ENCODE data around the gene CLIC1.

The CLIC1 gene

GRCh38 chr6:31776485-31776988, 40.2 kb upstream of the CLIC1 start:
- no peak for FAIRE-seq

GRCh38 chr6:31775633-31776484, 39.5 kb upstream of the CLIC1 start:
- no peak for TF ChIP-seq POLR2A (IDR thresholded peaks at IDR 0.05; ENCODE audit: low read depth, low read length)
- FAIRE-seq, result no peak
- no peak for DNase-seq (ENCODE audit: insufficient read length, low spot score)

More at GRCh38 chr6:31776485-31776988, 40.2 kb upstream of the CLIC1 start:
- no peak for DNase-seq (ENCODE audit: insufficient read length, low spot score)
- TF ChIP-seq POLR2A (IDR thresholded peaks at IDR 0.05; ENCODE audit: low read depth, low read length), result no peak

GRCh38 chr6:31775184-31775583, 38.9 kb upstream of the CLIC1 start:
- FAIRE-seq (no peak), DNase-seq (ENCODE audit: insufficient read length, low spot score) (no peak)

GRCh38 chr6:31771992-31772358, 35.6 kb upstream of the CLIC1 start:
- no peak for DNase-seq (ENCODE audit: insufficient read length, low spot score)
- TF ChIP-seq POLR2A (IDR thresholded peaks at IDR 0.05; ENCODE audit: low read depth, low read length), result no peak
- no peak for FAIRE-seq

More at GRCh38 chr6:31775184-31775583, 38.9 kb upstream of the CLIC1 start:
- no peak for TF ChIP-seq POLR2A (IDR thresholded peaks at IDR 0.05; ENCODE audit: low read depth, low read length)

GRCh38 chr6:31770860-31771259, 34.5 kb upstream of the CLIC1 start:
- DNase-seq (ENCODE audit: insufficient read length, low spot score) (no peak), FAIRE-seq (no peak)
- TF ChIP-seq POLR2A (IDR thresholded peaks at IDR 0.05; ENCODE audit: low read depth, low read length), result no peak

- DNase-seq (ENCODE audit: insufficient read length, low spot score) (peak; percentile 87), FAIRE-seq (peak; percentile 48)
- TF ChIP-seq POLR2A (IDR thresholded peaks at IDR 0.05; ENCODE audit: low read depth, low read length), result no peak
These were observed 33.5 kb upstream of the CLIC1 start for GRCh38 chr6:31769684-31770371.

GRCh38 chr6:31768363-31769257, 32.3 kb upstream of the CLIC1 start:
- DNase-seq (ENCODE audit: insufficient read length, low spot score) (no peak), FAIRE-seq (no peak)
- TF ChIP-seq POLR2A (IDR thresholded peaks at IDR 0.05; ENCODE audit: low read depth, low read length), result no peak

GRCh38 chr6:31767096-31767645, 30.8 kb upstream of the CLIC1 start:
- no peak for TF ChIP-seq POLR2A (IDR thresholded peaks at IDR 0.05; ENCODE audit: low read depth, low read length)

GRCh38 chr6:31765910-31766794, 29.8 kb upstream of the CLIC1 start:
- FAIRE-seq (no peak), DNase-seq (ENCODE audit: insufficient read length, low spot score) (no peak)
- no peak for TF ChIP-seq POLR2A (IDR thresholded peaks at IDR 0.05; ENCODE audit: low read depth, low read length)

More at GRCh38 chr6:31767096-31767645, 30.8 kb upstream of the CLIC1 start:
- FAIRE-seq (no peak), DNase-seq (ENCODE audit: insufficient read length, low spot score) (no peak)

- DNase-seq (ENCODE audit: insufficient read length, low spot score) (no peak), FAIRE-seq (no peak)
- TF ChIP-seq POLR2A (IDR thresholded peaks at IDR 0.05; ENCODE audit: low read depth, low read length), result no peak
These were observed 29.2 kb upstream of the CLIC1 start for GRCh38 chr6:31765559-31765909.

GRCh38 chr6:31764198-31764597, 27.9 kb upstream of the CLIC1 start:
- no peak for TF ChIP-seq POLR2A (IDR thresholded peaks at IDR 0.05; ENCODE audit: low read depth, low read length)
- no peak for FAIRE-seq

GRCh38 chr6:31763619-31763940, 27.2 kb upstream of the CLIC1 start:
- FAIRE-seq (peak; percentile 23), DNase-seq (ENCODE audit: insufficient read length, low spot score) (peak; percentile 59)
- no peak for TF ChIP-seq POLR2A (IDR thresholded peaks at IDR 0.05; ENCODE audit: low read depth, low read length)

More at GRCh38 chr6:31764198-31764597, 27.9 kb upstream of the CLIC1 start:
- DNase-seq (ENCODE audit: insufficient read length, low spot score), result no peak

Data from H54 (cell line).